Sigmoid colon (tissue), 7 donors: Measurements from ENCODE around the gene TAGAP. TPM values are rescaled to one million over a fixed set of nuclear protein-coding genes. Genes with fewer than 3 reads are reported as not detected.
A peak's percentile ranks its signal among the peaks of the same experiment; 100 is the strongest.

ENCODE experiments used
- DNase-seq: peaks from one replicate; pipeline ENCODE4 v3.0.0-alpha.2; 2019
- H3K27ac ChIP-seq, 4 donors: fragments of 200-600 bp; sonication (generic); one replicate each; pipeline ENCODE4 v1.5.1; 2016 to 2019; ENCODE audit warnings: mild to moderate bottlenecking in 1 of 4
- H3K27me3 ChIP-seq, 3 donors: fragments of 200-600 bp; sonication (generic); one replicate each; pipeline ENCODE4 v1.5.1; 2019; ENCODE audit warnings: mild to moderate bottlenecking in 1 of 3
- H3K36me3 ChIP-seq, 4 donors: fragments of 200-600 bp; sonication (generic); one replicate each; pipeline ENCODE4 v1.5.1; 2016 to 2019
- H3K4me1 ChIP-seq, 4 donors: fragments of 200-600 bp; sonication (generic); one replicate each; pipeline ENCODE4 v1.5.1; 2017 to 2019
- H3K4me3 ChIP-seq, 4 donors: fragments of 200-600 bp; sonication (generic); one replicate each; pipeline ENCODE4 v1.5.1; 2017 to 2019; ENCODE audit warnings: mild to moderate bottlenecking in 2 of 4, moderate library complexity in 1 of 4
- H3K9me3 ChIP-seq, 4 donors: fragments of 200-600 bp in 3 of 4; sonication (generic) in 3 of 4; one replicate each; pipeline versions ENCODE4 v1.5.1 to v1.6.1; 2013 to 2019
- CTCF ChIP-seq, 4 experiments: fragments of 450-650 bp in 3 of 4; fragments of 200-600 bp in 1 of 4; IDR thresholded peaks; one replicate each; pipeline ENCODE4 v1.5.1; 2016 to 2019; ENCODE audit warnings: antibody characterized with exemption in 4 of 4, mild to moderate bottlenecking in 3 of 4, moderate library complexity in 2 of 4
- EP300 ChIP-seq, 4 donors: sonication (generic); formaldehyde crosslinking; IDR thresholded peaks; one replicate each; pipeline ENCODE4 v1.6.1; 2017; ENCODE audit warnings: antibody characterized with exemption in 4 of 4
- POLR2A ChIP-seq, 2 donors: fragments of 450-650 bp; IDR thresholded peaks; one replicate each; pipeline ENCODE4 v1.6.1; 2016; ENCODE audit warnings: antibody characterized with exemption in 2 of 2, mild to moderate bottlenecking in 2 of 2, moderate library complexity in 2 of 2
- POLR2AphosphoS5 ChIP-seq, 4 donors: sonication (generic); formaldehyde crosslinking; IDR thresholded peaks; one replicate each; pipeline ENCODE4 v1.6.1; 2017; ENCODE audit warnings: antibody characterized with exemption in 4 of 4
- WGBS, 2 donors: extraction: QIAGEN DNeasy Blood & Tissue Kit; methylation state at CpG; one replicate each; pipeline ENCODE4 v1.1.7; 2013; 5-methylcytosine and 5-hydroxymethylcytosine counted together
- intact Hi-C: fragments of 100-400 bp; cut with DNase I; formaldehyde crosslinking; loops from one replicate; pipeline ENCODE4 v1.15.1; 2023
- polyA plus RNA-seq, 3 donors: library from polyadenylated mRNA; stranded (reverse); fragments of 200-250 nt; gene quantifications; one replicate each; pipeline ENCODE4 v1.2.3, GENCODE V29; 2013
- total RNA-seq, 4 donors: library from RNA; depleted of rRNA; stranded (reverse); fragments of >200 nt; gene quantifications; one replicate each; pipeline ENCODE4 v1.1.0, GENCODE V29; 2016
- donor health status: healthy with polysubstance abuse.
- donor health status: Bipolar disorder and iron deficiency.
- donor health status: healthy.

TAGAP gene
- total and polyA plus RNA-seq, 7 donors, result 1.2 to 13.6 (median 1.6) TPM

GRCh38 chr6:159059141-159059540 is 14.3 kb upstream of the TAGAP start:
- no peaks in the 10 kb centered on the region for H3K36me3 ChIP-seq
- no peak overlapping the region for H3K27ac ChIP-seq
- intact Hi-C loops, result no loop called here
- H3K9me3 ChIP-seq, result peaks cover 0 to 2% (median 0%) of the 10 kb centered on the region in 4 donors
- no peak overlapping the region for H3K4me3 ChIP-seq
- H3K4me1 ChIP-seq, result no peaks in the 10 kb centered on the region
- no peak for DNase-seq
- WGBS, 2 donors, result 78 to 91% methylated on average over 3 of the region's 3 CpGs
- no peaks in the 10 kb centered on the region for H3K27me3 ChIP-seq
- TF ChIP-seq POLR2AphosphoS5 (IDR thresholded peaks at IDR 0.05), result no peak
- TF ChIP-seq CTCF (IDR thresholded peaks at IDR 0.05), result no peak
- no peak for TF ChIP-seq EP300 (IDR thresholded peaks at IDR 0.05)
- TF ChIP-seq POLR2A (IDR thresholded peaks at IDR 0.05), result no peak

GRCh38 chr6:159056899-159057298 is 12.1 kb upstream of the TAGAP start:
- H3K36me3 ChIP-seq, result no peaks in the 10 kb centered on the region
- 61 to 80% methylated on average over 6 of the region's 6 CpGs for WGBS, 2 donors
- H3K9me3 ChIP-seq, result peaks cover 0 to 2% (median 0%) of the 10 kb centered on the region in 4 donors
- DNase-seq, result no peak
- no peak for TF ChIP-seq CTCF (IDR thresholded peaks at IDR 0.05)
- no peak for TF ChIP-seq POLR2A (IDR thresholded peaks at IDR 0.05)
- no peak for TF ChIP-seq EP300 (IDR thresholded peaks at IDR 0.05)
- no peak for TF ChIP-seq POLR2AphosphoS5 (IDR thresholded peaks at IDR 0.05)
- no peak overlapping the region for H3K4me3 ChIP-seq
- intact Hi-C loops, result no loop called here
- H3K27me3 ChIP-seq, result no peaks in the 10 kb centered on the region
- H3K4me1 ChIP-seq, result no peaks in the 10 kb centered on the region
- no peak overlapping the region for H3K27ac ChIP-seq

- H3K27me3 ChIP-seq, result no peaks in the 10 kb centered on the region
- whole genome bisulfite sequencing, 2 donors, result 27 to 29% methylated on average over 2 of the region's 2 CpGs
- H3K4me3 ChIP-seq, result no peak overlapping the region
- no peak for DNase-seq
- intact Hi-C loops, result no loop called here
- no peaks in the 10 kb centered on the region for H3K4me1 ChIP-seq
- no peaks in the 10 kb centered on the region for H3K36me3 ChIP-seq
- no peaks in the 10 kb centered on the region for H3K9me3 ChIP-seq
- TF ChIP-seq POLR2A (IDR thresholded peaks at IDR 0.05) (no peak), POLR2AphosphoS5 (IDR thresholded peaks at IDR 0.05) (no peak), EP300 (IDR thresholded peaks at IDR 0.05) (no peak), CTCF (IDR thresholded peaks at IDR 0.05) (no peak)
- H3K27ac ChIP-seq, result peak overlapping the region in 1 of 4 donors; percentile 23
These were observed 11.6 kb upstream of the TAGAP start for GRCh38 chr6:159056432-159056831.

- H3K36me3 ChIP-seq, result no peaks in the 10 kb centered on the region
- WGBS, 2 donors, result 22 to 25% methylated on average over 3 of the region's 3 CpGs
- H3K27me3 ChIP-seq, result no peaks in the 10 kb centered on the region
- no peaks in the 10 kb centered on the region for H3K9me3 ChIP-seq
- H3K27ac ChIP-seq, result peak overlapping the region in 1 of 4 donors; percentile 23
- H3K4me1 ChIP-seq, result no peaks in the 10 kb centered on the region
- DNase-seq, result no peak
- TF ChIP-seq EP300 (IDR thresholded peaks at IDR 0.05), result no peak
- TF ChIP-seq CTCF (IDR thresholded peaks at IDR 0.05), result no peak
- no peak for TF ChIP-seq POLR2A (IDR thresholded peaks at IDR 0.05)
- no peak for TF ChIP-seq POLR2AphosphoS5 (IDR thresholded peaks at IDR 0.05)
- intact Hi-C loops, result no loop called here
- no peak overlapping the region for H3K4me3 ChIP-seq
These were observed 11.2 kb upstream of the TAGAP start for GRCh38 chr6:159056003-159056402.

- intact Hi-C loops, result no loop called here
- DNase-seq, result no peak
- Histone ChIP-seq H3K4me3 (no peak overlapping the region), H3K36me3 (no peaks in the 10 kb centered on the region), H3K9me3 (no peaks in the 10 kb centered on the region), H3K27me3 (no peaks in the 10 kb centered on the region), H3K4me1 (no peaks in the 10 kb centered on the region), H3K27ac (no peak overlapping the region)
- WGBS, 2 donors, result 69 to 87% methylated on average over 12 of the region's 12 CpGs
- TF ChIP-seq EP300 (IDR thresholded peaks at IDR 0.05), result no peak
- TF ChIP-seq POLR2A (IDR thresholded peaks at IDR 0.05), result no peak
- TF ChIP-seq POLR2AphosphoS5 (IDR thresholded peaks at IDR 0.05), result no peak
- TF ChIP-seq CTCF (IDR thresholded peaks at IDR 0.05), result no peak
These were observed 9.1 kb upstream of the TAGAP start for GRCh38 chr6:159053781-159054398.
